22Rv1 (cell line): ENCODE results near the gene SBNO2.

Experiments used
- H3K27ac ChIP-seq: fragments of 450-650 bp; 2 replicates; pipeline ENCODE4 v1.5.1; 2017
- CTCF ChIP-seq: fragments of 450-650 bp; IDR thresholded peaks from 2 replicates; pipeline ENCODE4 v1.5.1; 2017; ENCODE audit warnings: mild to moderate bottlenecking
- ZFX ChIP-seq: fragments of 450-650 bp; IDR thresholded peaks from 2 replicates; pipeline ENCODE4 v1.6.1; 2017; ENCODE audit warnings: antibody characterized with exemption, borderline replicate concordance

The SBNO2 gene

DNA sequence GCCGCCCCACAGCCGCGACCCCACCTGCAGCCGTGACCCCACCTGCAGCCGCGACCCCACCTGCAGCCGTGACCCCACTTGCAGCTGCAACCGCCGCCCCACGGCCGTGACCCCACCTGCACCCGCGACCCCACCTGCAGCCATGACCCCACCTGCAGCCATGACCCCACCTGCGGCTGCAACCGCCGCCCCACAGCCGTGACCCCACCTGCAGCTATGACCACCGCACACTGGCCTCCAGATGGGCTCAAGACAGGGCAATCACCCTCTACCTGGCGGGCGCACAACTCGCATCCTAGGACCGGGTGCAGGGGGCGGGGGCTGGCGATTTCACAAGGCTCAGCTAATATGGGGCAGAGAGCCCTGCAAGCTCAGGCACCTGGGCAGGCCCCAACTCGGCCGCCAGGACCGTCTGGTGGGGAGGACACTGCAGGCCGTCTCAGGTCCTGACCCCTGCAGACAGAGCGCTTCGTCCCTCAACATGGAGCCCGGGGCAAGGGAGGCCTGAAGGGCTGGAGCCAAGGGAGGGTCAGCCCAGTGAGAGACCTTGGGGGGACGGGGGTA, 15.1 kb downstream of the SBNO2 start:
- TF ChIP-seq CTCF: no peak
- TF ChIP-seq ZFX: no peak
- H3K27ac ChIP-seq: no peak overlapping the region

DNA sequence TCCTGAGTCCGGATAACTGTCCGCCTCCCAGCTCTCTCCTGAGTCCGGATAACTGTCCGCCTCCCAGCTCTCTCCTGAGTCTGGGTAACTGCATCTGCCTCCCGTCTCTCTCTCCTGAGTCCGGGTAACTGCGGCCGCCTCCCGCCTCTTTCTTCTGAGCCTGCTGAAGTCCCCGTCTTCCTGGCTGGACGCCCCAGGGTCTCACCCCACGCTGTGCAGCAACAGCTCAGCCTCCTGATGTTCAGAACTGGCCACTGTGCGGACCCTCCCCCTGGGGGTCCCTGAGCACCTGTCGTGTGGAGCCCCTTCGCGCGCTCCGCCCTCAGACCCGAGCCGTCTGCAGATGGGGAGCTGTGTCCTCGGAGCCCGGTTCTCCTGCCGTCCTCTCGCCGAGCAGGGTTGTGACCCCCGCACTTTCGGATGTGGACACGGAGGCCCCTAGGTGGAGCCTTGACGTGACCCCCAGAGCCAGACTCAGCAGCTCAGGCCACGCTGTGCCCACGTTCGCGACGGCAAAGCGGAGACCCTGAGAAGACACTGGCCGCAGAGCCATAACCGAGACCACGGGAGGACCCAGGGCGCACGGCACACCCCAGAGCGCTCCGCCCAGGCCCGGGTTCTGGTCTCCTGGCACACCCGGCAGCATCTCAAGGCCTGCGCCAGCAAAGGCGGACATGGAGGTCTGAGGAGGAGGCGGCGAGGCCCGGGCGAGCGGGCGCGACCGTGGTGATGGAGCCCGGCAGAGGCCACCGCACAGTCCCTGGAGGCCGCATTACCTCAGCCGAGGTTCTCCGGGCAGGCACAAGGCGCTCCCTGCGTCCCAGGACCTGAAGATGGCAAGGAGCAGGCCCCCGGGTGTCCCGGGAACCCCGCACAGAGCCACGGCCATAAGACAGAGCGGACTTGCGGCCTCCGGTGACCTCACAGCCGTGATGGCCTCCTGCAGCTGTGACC, 15.9 kb downstream of the SBNO2 start:
- H3K27ac ChIP-seq: no peak overlapping the region
- TF ChIP-seq ZFX: no peak
- no peak for TF ChIP-seq CTCF

DNA sequence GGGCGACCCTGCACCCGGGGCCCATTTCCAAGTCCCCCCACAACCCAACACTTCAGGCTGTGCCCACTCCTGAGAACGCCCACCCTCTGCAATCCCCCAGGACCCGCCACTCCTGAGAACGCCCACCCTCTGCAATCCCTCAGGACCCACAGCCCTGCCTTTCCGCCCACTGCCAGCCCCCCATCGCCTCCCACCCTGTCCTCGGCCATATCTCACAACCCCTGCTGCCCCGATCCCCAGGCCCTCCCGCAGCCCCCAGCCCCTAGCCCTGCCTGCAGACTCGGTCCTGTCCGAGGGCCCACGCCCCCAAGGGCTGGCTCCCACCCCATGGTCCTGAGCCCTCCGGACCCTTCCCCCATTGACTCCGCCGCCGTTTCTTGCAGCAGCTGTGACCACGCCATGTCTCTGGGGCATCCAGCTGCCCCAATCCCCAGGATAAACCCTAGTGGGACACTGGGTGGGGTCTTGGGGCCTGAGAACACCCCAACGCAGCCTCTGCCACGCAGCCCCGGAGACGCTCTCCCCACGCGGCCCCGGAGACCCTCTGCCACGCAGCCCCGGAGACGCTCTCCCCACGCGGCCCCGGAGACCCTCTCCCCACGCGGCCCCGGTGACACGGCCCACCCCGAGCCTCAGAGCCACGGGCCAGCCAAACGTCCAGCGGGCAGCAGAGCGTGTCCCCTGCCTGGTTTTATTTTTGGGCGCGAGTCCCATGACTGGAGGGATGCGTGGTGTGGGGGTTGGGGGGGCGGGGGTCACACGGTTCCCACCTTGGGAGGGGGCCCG, 17.0 kb downstream of the SBNO2 start:
- no peak for TF ChIP-seq CTCF
- no peak for TF ChIP-seq ZFX
- no peak overlapping the region for H3K27ac ChIP-seq

- TF ChIP-seq CTCF (no peak), ZFX (no peak)
- no peak overlapping the region for H3K27ac ChIP-seq
Measured at GRCh38 chr19:1156305-1156801, 17.7 kb downstream of the SBNO2 start.

- no peak overlapping the region for H3K27ac ChIP-seq
- TF ChIP-seq ZFX: no peak
- TF ChIP-seq CTCF: no peak
Measured at GRCh38 chr19:1155352-1156304, 18.4 kb downstream of the SBNO2 start.

GRCh38 chr19:1154731-1155351, 19.2 kb downstream of the SBNO2 start:
- no peak for TF ChIP-seq ZFX
- no peak for TF ChIP-seq CTCF
- no peak overlapping the region for H3K27ac ChIP-seq
